T-helper 17 cell (primary cell): ENCODE results near the gene ATP4B. TPM values are rescaled to one million over a fixed set of nuclear protein-coding genes. Genes with fewer than 3 reads are reported as not detected.

ENCODE experiments used
- ATAC-seq: fragments of 150-1000 bp; cut with Tn5 transposase; 2 replicates; pipeline ENCODE4 v1.10.0; 2021; ENCODE audit warnings: mild to moderate bottlenecking, moderate library complexity
- DNase-seq, 3 donors: peaks; one replicate each; pipeline versions ENCODE4 v3.0.0 to v3.0.0-alpha.2; 2020 to 2021
- H3K9me3 ChIP-seq: one replicate; pipeline ENCODE4 v1.7.0; 2013; ENCODE audit warnings: low read length, mild to moderate bottlenecking; ENCODE audit not compliant: control insufficient read depth, poor library complexity, severe bottlenecking
- H3K27ac Mint-ChIP-seq: one replicate; pipeline ENCODE4 v1.8.0; 2022; ENCODE audit warnings: mild to moderate bottlenecking, moderate library complexity, mixed read lengths
- H3K27me3 Mint-ChIP-seq: one replicate; pipeline ENCODE4 v1.8.0; 2022; ENCODE audit warnings: mixed read lengths
- H3K36me3 Mint-ChIP-seq: one replicate; pipeline ENCODE4 v1.8.0; 2022; ENCODE audit warnings: low read depth, mixed read lengths
- H3K4me1 Mint-ChIP-seq: one replicate; pipeline ENCODE4 v1.8.0; 2022; ENCODE audit warnings: mild to moderate bottlenecking, mixed read lengths
- H3K4me3 Mint-ChIP-seq: one replicate; pipeline ENCODE4 v1.8.0; 2022; ENCODE audit warnings: mild to moderate bottlenecking, moderate library complexity, mixed read lengths
- total RNA-seq, 4 donors: library from RNA in 2 of 4; stranded (reverse) in 2 of 4; gene quantifications; one replicate each; pipeline ENCODE4 v1.2.3 and lab custom pipeline; 2022 to 2026

ATP4B gene
- total RNA-seq, 2 donors from 2014 or later = not detected

GRCh38 chr13:113610266-113610665, 47.7 kb downstream of the ATP4B start:
- Mint-ChIP-seq H3K4me1 (peaks cover 24% of the 10 kb centered on the region), H3K27ac (no peak overlapping the region), H3K4me3 (no peak overlapping the region), H3K27me3 (no peaks in the 10 kb centered on the region), H3K36me3 (peaks cover 4% of the 10 kb centered on the region)
- no peak for ATAC-seq
- no peaks in the 10 kb centered on the region for H3K9me3 ChIP-seq
- DNase-seq = no peak

- no peak for ATAC-seq
- no peaks in the 10 kb centered on the region for H3K9me3 ChIP-seq
- DNase-seq = no peak
- Mint-ChIP-seq H3K4me3 (no peak overlapping the region), H3K27me3 (no peaks in the 10 kb centered on the region), H3K36me3 (peaks cover 4% of the 10 kb centered on the region), H3K27ac (no peak overlapping the region), H3K4me1 (peaks cover 29% of the 10 kb centered on the region)
Observed at GRCh38 chr13:113609616-113610015, 48.4 kb downstream of the ATP4B start.

GRCh38 chr13:113608967-113609533, 48.9 kb downstream of the ATP4B start:
- peaks cover 29% of the 10 kb centered on the region for H3K4me1 Mint-ChIP-seq
- H3K9me3 ChIP-seq = no peaks in the 10 kb centered on the region
- peaks cover 4% of the 10 kb centered on the region for H3K36me3 Mint-ChIP-seq
- ATAC-seq = no peak
- H3K27me3 Mint-ChIP-seq = no peaks in the 10 kb centered on the region
- peak overlapping the region; percentile 25 for H3K4me3 Mint-ChIP-seq
- no peak overlapping the region for H3K27ac Mint-ChIP-seq
- DNase-seq = no peak

- Mint-ChIP-seq H3K4me1 (peaks cover 29% of the 10 kb centered on the region), H3K4me3 (no peak overlapping the region), H3K27ac (no peak overlapping the region), H3K36me3 (peaks cover 4% of the 10 kb centered on the region), H3K27me3 (no peaks in the 10 kb centered on the region)
- H3K9me3 ChIP-seq = no peaks in the 10 kb centered on the region
- DNase-seq (no peak), ATAC-seq (no peak)
Observed at GRCh38 chr13:113607889-113608635, 49.9 kb downstream of the ATP4B start.

- Mint-ChIP-seq H3K27ac (no peak overlapping the region), H3K27me3 (no peaks in the 10 kb centered on the region), H3K4me1 (peaks cover 30% of the 10 kb centered on the region), H3K36me3 (peaks cover 4% of the 10 kb centered on the region), H3K4me3 (no peak overlapping the region)
- peak; percentile 52 for ATAC-seq
- no peaks in the 10 kb centered on the region for H3K9me3 ChIP-seq
- no peak for DNase-seq
Observed at GRCh38 chr13:113607056-113607888, 50.7 kb downstream of the ATP4B start.

GRCh38 chr13:113605866-113606438, 52.0 kb downstream of the ATP4B start:
- DNase-seq = no peak
- Mint-ChIP-seq H3K27me3 (no peaks in the 10 kb centered on the region), H3K4me1 (peaks cover 35% of the 10 kb centered on the region), H3K4me3 (no peak overlapping the region), H3K36me3 (peaks cover 2% of the 10 kb centered on the region), H3K27ac (peak overlapping the region; percentile 83)
- no peaks in the 10 kb centered on the region for H3K9me3 ChIP-seq
- no peak for ATAC-seq

GRCh38 chr13:113605461-113605860, 52.5 kb downstream of the ATP4B start:
- ATAC-seq (no peak), DNase-seq (no peak)
- peak overlapping the region; percentile 83 for H3K27ac Mint-ChIP-seq
- no peaks in the 10 kb centered on the region for H3K9me3 ChIP-seq
- peaks cover 37% of the 10 kb centered on the region for H3K4me1 Mint-ChIP-seq
- H3K36me3 Mint-ChIP-seq = peaks cover 2% of the 10 kb centered on the region
- H3K27me3 Mint-ChIP-seq = no peaks in the 10 kb centered on the region
- no peak overlapping the region for H3K4me3 Mint-ChIP-seq

- no peaks in the 10 kb centered on the region for H3K9me3 ChIP-seq
- Mint-ChIP-seq H3K27ac (peak overlapping the region; percentile 83), H3K4me1 (peaks cover 37% of the 10 kb centered on the region), H3K27me3 (no peaks in the 10 kb centered on the region), H3K36me3 (peaks cover 2% of the 10 kb centered on the region), H3K4me3 (no peak overlapping the region)
- ATAC-seq (no peak), DNase-seq (no peak)
Observed at GRCh38 chr13:113604186-113604585, 53.8 kb downstream of the ATP4B start.

GRCh38 chr13:113603116-113603710, 54.8 kb downstream of the ATP4B start:
- peaks cover 38% of the 10 kb centered on the region for H3K4me1 Mint-ChIP-seq
- no peak overlapping the region for H3K27ac Mint-ChIP-seq
- no peak for ATAC-seq
- no peaks in the 10 kb centered on the region for H3K27me3 Mint-ChIP-seq
- DNase-seq = no peak
- H3K9me3 ChIP-seq = no peaks in the 10 kb centered on the region
- H3K36me3 Mint-ChIP-seq = peaks cover 5% of the 10 kb centered on the region
- H3K4me3 Mint-ChIP-seq = no peak overlapping the region

- Mint-ChIP-seq H3K4me3 (no peak overlapping the region), H3K27me3 (no peaks in the 10 kb centered on the region), H3K4me1 (peaks cover 39% of the 10 kb centered on the region), H3K36me3 (peaks cover 5% of the 10 kb centered on the region), H3K27ac (no peak overlapping the region)
- no peaks in the 10 kb centered on the region for H3K9me3 ChIP-seq
- no peak for ATAC-seq
- DNase-seq = no peak
Observed at GRCh38 chr13:113602291-113602988, 55.6 kb downstream of the ATP4B start.

- Mint-ChIP-seq H3K36me3 (peaks cover 5% of the 10 kb centered on the region), H3K27ac (no peak overlapping the region), H3K27me3 (no peaks in the 10 kb centered on the region), H3K4me3 (no peak overlapping the region), H3K4me1 (peaks cover 39% of the 10 kb centered on the region)
- no peaks in the 10 kb centered on the region for H3K9me3 ChIP-seq
- DNase-seq (no peak), ATAC-seq (no peak)
Observed at GRCh38 chr13:113601166-113602070, 56.6 kb downstream of the ATP4B start.

GRCh38 chr13:113599391-113599790, 58.6 kb downstream of the ATP4B start:
- no peaks in the 10 kb centered on the region for H3K27me3 Mint-ChIP-seq
- H3K9me3 ChIP-seq = no peaks in the 10 kb centered on the region
- no peak overlapping the region for H3K4me3 Mint-ChIP-seq
- DNase-seq (peak in 1 of 3 donors; percentile 3), ATAC-seq (no peak)
- peaks cover 5% of the 10 kb centered on the region for H3K36me3 Mint-ChIP-seq
- H3K4me1 Mint-ChIP-seq = peaks cover 28% of the 10 kb centered on the region
- no peak overlapping the region for H3K27ac Mint-ChIP-seq
